Measurements from ENCODE around the gene AP5M1. TPM values are rescaled to one million over a fixed set of nuclear protein-coding genes. Genes with fewer than 3 reads are reported as not detected.
"Not testable (repeated sequence)": the region's sequence is repeated elsewhere in the genome, so short reads cannot be mapped to it uniquely, and the experiment has no call there.

Gene AP5M1
- total and polyA plus RNA-seq, 2 of the 4 experiments (the other 2 are of a cell fraction): 16.1 to 28.3 TPM

DNA sequence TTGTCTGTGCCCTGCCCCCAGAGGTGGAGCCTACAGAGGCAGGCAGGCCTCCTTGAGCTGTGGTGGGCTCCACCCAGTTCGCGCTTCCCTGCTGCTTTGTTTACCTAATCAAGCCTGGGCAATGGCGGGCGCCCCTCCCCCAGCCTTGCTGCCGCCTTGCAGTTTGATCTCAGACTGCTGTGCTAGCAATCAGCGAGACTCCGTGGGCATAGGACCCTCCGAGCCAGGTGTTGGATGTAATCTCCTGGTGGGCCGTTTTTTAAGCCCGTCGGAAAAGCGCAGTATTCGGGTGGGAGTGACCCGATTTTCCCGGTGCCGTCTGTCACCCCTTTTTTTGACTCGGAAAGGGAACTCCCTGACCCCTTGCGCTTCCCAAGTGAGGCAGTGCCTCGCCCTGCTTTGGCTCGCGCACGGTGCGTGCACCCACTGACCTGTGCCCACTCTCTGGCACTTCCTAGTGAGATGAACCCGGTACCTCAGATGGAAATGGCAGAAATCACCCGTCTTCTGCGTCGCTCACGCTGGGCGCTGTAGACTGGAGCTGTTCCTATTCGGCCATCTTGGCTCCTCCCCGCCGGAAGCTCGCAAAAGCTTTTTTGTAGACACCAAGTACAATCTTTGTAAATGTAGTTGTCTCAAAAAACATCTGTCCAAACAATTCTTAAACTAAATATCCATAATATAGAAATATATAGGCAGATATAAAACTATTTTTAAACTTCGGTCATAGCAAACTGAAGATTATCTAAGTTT is 75.0 kb downstream of the AP5M1 start:
- H4K5ac ChIP-seq (ENCODE audit: low read depth, low read length); CTCF ChIA-PET; POLR2A ChIA-PET (ENCODE audit: unreplicated experiment); H3K9ac ChIP-seq (ENCODE audit: low read depth, low read length); H3K4me3 ChIP-seq (ENCODE audit: insufficient read depth, low read depth, low read length); H3K4ac ChIP-seq (ENCODE audit: low read depth, low read length); intact Hi-C loops (cut with micrococcal nuclease); H3K4me1 ChIP-seq (ENCODE audit: control insufficient read depth, insufficient read depth, low read length); dilution Hi-C loops (cut with HindIII; ENCODE audit: low sequenced_read_pairs, unreplicated experiment); DNase-seq; H2BK5ac ChIP-seq (ENCODE audit: low read depth, low read length, poor library complexity, severe bottlenecking); BruUV-seq (replicated peaks); H3K36me3 ChIP-seq (ENCODE audit: control insufficient read depth, insufficient read depth, low read length); ATAC-seq (ENCODE audit: low read depth); H3K27me3 ChIP-seq (ENCODE audit: control insufficient read depth, insufficient read depth, low read length); H3K14ac ChIP-seq (replicated peaks; ENCODE audit: low read depth, low read length); H2BK15ac ChIP-seq (ENCODE audit: low read depth, low read length); H3K56ac ChIP-seq (ENCODE audit: extremely low read depth, insufficient read depth, low read length); H2AK5ac ChIP-seq (ENCODE audit: low read depth, low read length); H3K9me1 ChIP-seq (ENCODE audit: insufficient read depth, low read length); H3K79me1 ChIP-seq (ENCODE audit: low read depth in 1 of 2, low read length in 2 of 2); H3K23ac ChIP-seq (ENCODE audit: low read depth, low read length); H3K18ac ChIP-seq (ENCODE audit: low read depth, low read length); in situ Hi-C loops (cut with MboI; ENCODE audit: low sequenced_read_pairs); H4K8ac ChIP-seq (ENCODE audit: low read depth in 2 of 2, low read length in 2 of 2); H3K9me3 ChIP-seq (ENCODE audit: control insufficient read depth, insufficient read depth, low read length); H2BK20ac ChIP-seq (ENCODE audit: low read depth, low read length); H2AK9ac ChIP-seq (replicated peaks; ENCODE audit: low read depth, low read length, poor library complexity); H4K20me1 ChIP-seq (ENCODE audit: insufficient read depth, low read length); H3K4me2 ChIP-seq (ENCODE audit: low read depth, low read length); H4K91ac ChIP-seq (ENCODE audit: insufficient read depth, low read depth, low read length); H2BK120ac ChIP-seq (ENCODE audit: low read depth, low read length); H2AFZ ChIP-seq (replicated peaks; ENCODE audit: low read length, poor library complexity); H3K27ac ChIP-seq (ENCODE audit: insufficient read depth, low read length): not testable (repeated sequence)
- WGBS, 2 experiments (ENCODE audit: extremely low coverage in 2 of 2, insufficient read length in 1 of 2): 43% methylated on average over 3 of the region's 34 CpGs; no CpG with 5 or more reads in 1 of the 2 experiments
